Liver (tissue), 9 donors: Measurements from ENCODE around the gene ENKD1. TPM values are rescaled to one million over a fixed set of nuclear protein-coding genes. Genes with fewer than 3 reads are reported as not detected.

Source experiments
- DNase-seq: peaks from one replicate; pipeline ENCODE4 v3.0.0-alpha.2; 2017; ENCODE audit warnings: low spot score
- H3K27ac ChIP-seq, 2 donors: one replicate each; pipeline ENCODE4 v1.7.0; 2013; ENCODE audit warnings: inconsistent platforms in 2 of 2, low read length in 2 of 2, control low read depth in 1 of 2, low read depth in 1 of 2, mild to moderate bottlenecking in 1 of 2
- H3K27me3 ChIP-seq, 4 donors: one replicate each; pipeline versions ENCODE4 v1.6.1 to v1.7.0; 2013; ENCODE audit warnings: low read length in 3 of 4, inconsistent platforms in 1 of 4, mild to moderate bottlenecking in 1 of 4, moderate library complexity in 1 of 4; ENCODE audit not compliant: control insufficient read depth in 4 of 4, insufficient read depth in 4 of 4
- H3K36me3 ChIP-seq, 4 donors: one replicate each; pipeline versions ENCODE4 v1.6.1 to v1.7.0; 2013; ENCODE audit warnings: low read length in 3 of 4, mild to moderate bottlenecking in 3 of 4, low read depth in 1 of 4, moderate library complexity in 1 of 4; ENCODE audit not compliant: control insufficient read depth in 4 of 4, insufficient read depth in 3 of 4
- H3K4me1 ChIP-seq, 4 donors: one replicate each; pipeline versions ENCODE4 v1.6.1 to v1.7.0; 2013; ENCODE audit warnings: low read length in 3 of 4, mild to moderate bottlenecking in 3 of 4, moderate library complexity in 1 of 4; ENCODE audit not compliant: control insufficient read depth in 4 of 4, insufficient read depth in 4 of 4
- H3K4me3 ChIP-seq, 3 donors: one replicate each; pipeline versions ENCODE4 v1.6.1 to v1.7.0; 2013; ENCODE audit warnings: low read length in 3 of 3, control low read depth in 1 of 3, low read depth in 1 of 3, mild to moderate bottlenecking in 1 of 3
- H3K9ac ChIP-seq, 2 donors: one replicate each; pipeline ENCODE4 v1.7.0; 2013; ENCODE audit warnings: low read length in 2 of 2, mild to moderate bottlenecking in 2 of 2, moderate library complexity in 2 of 2, control low read depth in 1 of 2, low read depth in 1 of 2
- H3K9me3 ChIP-seq, 4 donors: one replicate each; pipeline versions ENCODE4 v1.6.1 to v1.7.0; 2013; ENCODE audit warnings: low read length in 3 of 4; ENCODE audit not compliant: control insufficient read depth in 4 of 4
- ATF3 ChIP-seq: IDR thresholded peaks from 2 replicates; pipeline ENCODE4 v1.6.1; 2016; ENCODE audit warnings: antibody characterized with exemption
- CTCF ChIP-seq: fragments of 150-350 bp; IDR thresholded peaks from 2 replicates; pipeline ENCODE4 v1.5.1; 2017; ENCODE audit warnings: improper control_type of control experiment, low read depth, low read length; ENCODE audit not compliant: missing input control
- EGR1 ChIP-seq, 2 donors: IDR thresholded peaks; 2 replicates each; pipeline ENCODE4 v1.6.1; 2016 to 2018; ENCODE audit warnings: antibody characterized with exemption in 2 of 2, low read depth in 2 of 2
- FOXA1 ChIP-seq: IDR thresholded peaks from 2 replicates; pipeline ENCODE4 v1.6.1; 2016; ENCODE audit warnings: antibody characterized with exemption
- FOXA2 ChIP-seq: IDR thresholded peaks from 2 replicates; pipeline ENCODE4 v1.6.1; 2016; ENCODE audit warnings: antibody characterized with exemption
- GABPA ChIP-seq, 2 donors: IDR thresholded peaks in 1 of 2; conservative IDR thresholded peaks in 1 of 2; 2 replicates each; pipeline ENCODE4 v1.6.1; 2016; ENCODE audit warnings: antibody characterized with exemption in 2 of 2, mild to moderate bottlenecking in 1 of 2, moderate library complexity in 1 of 2
- HNF4A ChIP-seq, 2 donors: conservative IDR thresholded peaks; 2 replicates each; pipeline ENCODE4 v1.6.1; 2016; ENCODE audit warnings: antibody characterized with exemption in 2 of 2, mild to moderate bottlenecking in 2 of 2
- HNF4G ChIP-seq: IDR thresholded peaks from 2 replicates; pipeline ENCODE4 v1.6.1; 2016; ENCODE audit warnings: antibody characterized with exemption
- JUND ChIP-seq, 2 donors: IDR thresholded peaks; 2 replicates each; pipeline ENCODE4 v1.6.1; 2016; ENCODE audit warnings: antibody characterized with exemption in 2 of 2
- MAX ChIP-seq: IDR thresholded peaks from 2 replicates; pipeline ENCODE4 v1.6.1; 2016; ENCODE audit warnings: antibody characterized with exemption
- NR2F2 ChIP-seq: IDR thresholded peaks from 2 replicates; pipeline ENCODE4 v1.6.1; 2016; ENCODE audit warnings: antibody characterized with exemption
- RAD21 ChIP-seq, 2 donors: IDR thresholded peaks; 2 replicates each; pipeline ENCODE4 v1.6.1; 2016; ENCODE audit warnings: antibody characterized with exemption in 2 of 2, mild to moderate bottlenecking in 2 of 2
- REST ChIP-seq: IDR thresholded peaks from 2 replicates; pipeline ENCODE4 v1.6.1; 2016; ENCODE audit warnings: antibody characterized with exemption, mild to moderate bottlenecking
- SP1 ChIP-seq: IDR thresholded peaks from 2 replicates; pipeline ENCODE4 v1.6.1; 2018; ENCODE audit warnings: antibody characterized with exemption, mild to moderate bottlenecking
- TAF1 ChIP-seq: conservative IDR thresholded peaks from 2 replicates; pipeline ENCODE4 v1.6.1; 2016; ENCODE audit warnings: antibody characterized with exemption, mild to moderate bottlenecking
- YY1 ChIP-seq: IDR thresholded peaks from 2 replicates; pipeline ENCODE4 v1.6.1; 2016; ENCODE audit warnings: antibody characterized with exemption, mild to moderate bottlenecking
- ZBTB33 ChIP-seq: IDR thresholded peaks from 2 replicates; pipeline ENCODE4 v1.6.1; 2016; ENCODE audit warnings: antibody characterized with exemption
- WGBS: extraction: QIAGEN DNeasy Blood & Tissue Kit; methylation state at CpG from one replicate; pipeline ENCODE4 v1.1.7; 2013; 5-methylcytosine and 5-hydroxymethylcytosine counted together
- polyA plus RNA-seq, 2 donors: library from polyadenylated mRNA; stranded (reverse) in 1 of 2; unstranded in 1 of 2; fragments of 200-250 nt in 1 of 2; fragments of >200 nt in 1 of 2; fragmentation: Nextera tagmentation in 1 of 2; extraction: Ambion mirVana in 1 of 2; gene quantifications; one replicate each; pipeline versions ENCODE4 v1.2.1 to v1.2.3, GENCODE V29; 2013 to 2015
- total RNA-seq, 2 donors: library from RNA; depleted of rRNA; stranded (reverse); fragments of >200 nt; gene quantifications; one replicate each; pipeline ENCODE4 v1.2.3, GENCODE V29; 2014
- donor health status: healthy.
- donor health status: healthy.
- donor health status: healthy.
- donor health status: healthy.
- donor health status: healthy.

ENKD1 gene
- total and polyA plus RNA-seq, 4 donors, result 2.6 to 7.8 (median 4.7) TPM

GRCh38 chr16:67651847-67652246 is 14.7 kb downstream of the ENKD1 start:
- 89% methylated on average over 4 of the region's 4 CpGs for WGBS
- no peak for DNase-seq
- H3K27me3 ChIP-seq, result no peaks in the 10 kb centered on the region

More at GRCh38 chr16:67651847-67652246, 14.7 kb downstream of the ENKD1 start:
- H3K9ac ChIP-seq, result no peak overlapping the region
- TF ChIP-seq GABPA (IDR thresholded peaks at IDR 0.05 in 1 of 2, conservative IDR thresholded peaks at IDR 0.05 in 1 of 2), result no peak
- no peak for TF ChIP-seq RAD21 (IDR thresholded peaks at IDR 0.05)
- TF ChIP-seq CTCF, result no peak
- no peak for TF ChIP-seq FOXA2
- no peak for TF ChIP-seq HNF4A (conservative IDR thresholded peaks at IDR 0.05)
- no peak for TF ChIP-seq REST
- no peak for TF ChIP-seq SP1
- no peak for TF ChIP-seq TAF1
- TF ChIP-seq MAX, result no peak
- TF ChIP-seq HNF4G, result no peak
- no peak for TF ChIP-seq ATF3
- no peak for TF ChIP-seq NR2F2
- TF ChIP-seq JUND (IDR thresholded peaks at IDR 0.05), result no peak
- TF ChIP-seq FOXA1, result no peak
- TF ChIP-seq ZBTB33, result no peak
- TF ChIP-seq YY1, result no peak
- no peak for TF ChIP-seq EGR1 (IDR thresholded peaks at IDR 0.05; ENCODE audit: low read depth in 2 of 2)
- no peaks in the 10 kb centered on the region for H3K9me3 ChIP-seq
- no peak overlapping the region for H3K4me3 ChIP-seq
- H3K27ac ChIP-seq, result no peak overlapping the region
- peaks cover 0 to 1% (median 0%) of the 10 kb centered on the region in 4 donors for H3K36me3 ChIP-seq
- H3K4me1 ChIP-seq, result peaks cover 3 to 20% (median 10%) of the 10 kb centered on the region in 4 donors
